HG03066 (cell line): ENCODE measurements around the gene RAD51B.
"Not testable (repeated sequence)": the region's sequence is repeated elsewhere in the genome, so short reads cannot be mapped to it uniquely, and the experiment has no call there.

ENCODE experiments used
- ATAC-seq: cut with Tn5 transposase; IDR thresholded peaks from one replicate; pipeline ENCODE4 v1.9.1; 2021; ENCODE audit warnings: low read depth; ENCODE audit not compliant: unreplicated experiment

RAD51B gene

GRCh38 chr14:67819563-67820421, at the start of gene RAD51B:
TSS of gene RAD51B (plus strand) at chr14:67819779.
- peak; percentile 63 for ATAC-seq

DNA sequence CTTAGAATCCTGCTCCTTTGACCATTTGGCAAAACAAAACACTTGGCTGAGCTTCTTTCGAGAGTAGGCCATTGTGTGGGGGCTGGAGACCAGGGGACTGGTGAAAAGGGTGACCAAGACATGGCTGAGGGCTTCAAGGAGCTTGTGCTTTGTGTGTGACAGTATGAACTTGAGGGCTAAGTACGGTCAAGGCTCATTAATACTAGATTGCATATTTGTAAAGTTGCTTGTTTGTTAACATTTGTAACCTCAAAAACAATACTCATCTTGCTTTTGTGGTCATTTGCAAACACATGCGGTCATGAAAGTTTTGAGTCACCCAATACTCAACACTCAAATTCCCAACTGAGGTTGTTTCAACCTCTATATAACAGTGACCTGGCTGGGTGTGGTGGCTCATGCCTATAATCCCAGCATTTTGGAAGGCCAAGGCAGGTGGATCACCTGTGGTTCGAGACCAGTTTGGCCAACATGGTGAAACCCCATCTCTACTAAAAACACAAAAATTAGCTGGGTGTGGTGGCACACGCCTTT, 45.7 kb upstream of the RAD51B start:
- ATAC-seq = no peak

DNA sequence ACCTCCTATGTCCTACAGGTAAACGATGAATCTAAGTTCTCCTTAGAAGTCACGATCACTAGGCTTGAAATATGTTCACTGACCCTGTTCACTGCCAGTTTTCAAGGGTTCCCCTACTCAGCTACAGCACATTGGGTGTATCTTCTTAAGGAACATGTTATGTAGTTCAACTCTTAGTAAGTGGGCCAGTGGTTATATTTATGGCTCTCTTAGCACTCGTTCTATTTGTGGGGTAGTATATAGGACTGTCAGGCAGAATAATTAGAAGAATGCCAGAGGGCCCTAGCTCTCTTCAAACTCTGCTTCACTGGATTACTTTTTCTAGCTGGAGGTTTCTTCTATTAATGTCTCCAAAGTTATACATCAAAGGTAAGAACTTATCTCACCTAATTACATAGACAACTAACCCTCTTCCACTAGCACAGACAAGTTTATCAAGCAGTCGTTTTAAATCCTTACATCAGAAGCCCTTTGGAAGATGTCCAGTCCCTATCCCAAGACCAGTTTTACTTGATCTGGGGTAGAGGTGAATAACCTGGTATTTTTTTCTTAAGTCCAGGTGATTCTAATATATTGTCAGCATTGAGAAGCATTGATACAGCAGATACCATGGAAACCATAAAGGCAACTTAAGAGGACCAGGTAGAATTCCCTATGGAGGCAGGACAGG, 42.8 kb upstream of the RAD51B start:
- no peak for ATAC-seq

DNA sequence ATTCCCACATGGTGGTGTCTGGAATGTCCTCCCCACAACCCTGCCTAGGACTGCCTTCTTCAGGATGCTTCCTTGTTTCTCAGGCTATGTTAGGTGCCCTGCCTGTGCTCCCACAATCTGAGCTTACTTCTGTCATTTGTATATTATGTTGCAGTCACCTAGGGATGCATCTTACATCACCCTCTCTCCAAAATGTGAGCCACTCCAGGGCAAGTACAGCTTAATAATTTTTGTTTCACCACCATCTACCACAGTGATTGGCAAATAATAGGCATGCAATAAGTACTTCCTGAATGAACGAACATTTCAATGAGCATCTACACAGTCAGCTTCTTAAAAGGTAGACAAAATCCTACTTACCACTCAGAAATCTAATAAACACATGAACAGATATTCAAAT, 40.8 kb upstream of the RAD51B start:
- no peak for ATAC-seq

- no peak for ATAC-seq
These were observed 37.5 kb upstream of the RAD51B start for GRCh38 chr14:67782090-67782489.

DNA sequence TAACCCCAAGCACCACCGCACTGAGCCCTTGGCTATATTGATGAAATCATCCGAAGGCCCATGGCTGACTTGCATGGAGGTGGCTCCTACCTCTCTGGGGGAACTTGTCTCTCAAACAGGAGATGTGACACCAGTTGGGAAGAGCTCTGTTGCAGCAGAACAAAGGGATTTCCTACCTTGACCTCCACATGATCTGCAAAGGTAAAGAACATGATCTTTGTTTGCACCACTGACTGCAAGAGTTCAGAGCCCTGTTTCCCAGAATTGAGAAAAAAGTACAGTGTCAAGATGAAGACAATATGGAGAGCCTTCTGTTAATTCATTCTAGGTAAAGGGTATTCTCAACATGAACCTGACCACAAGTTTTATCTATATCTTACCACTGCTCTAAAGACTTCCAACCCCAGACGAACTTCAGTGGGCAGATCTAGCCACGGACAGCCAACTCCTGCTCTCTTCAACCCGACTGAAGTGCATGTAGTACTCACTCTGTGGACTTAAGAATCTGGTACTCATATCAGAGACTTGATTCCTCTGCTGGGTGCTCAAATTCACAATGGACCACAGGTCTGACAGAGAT, 35.2 kb upstream of the RAD51B start:
- no peak for ATAC-seq

DNA sequence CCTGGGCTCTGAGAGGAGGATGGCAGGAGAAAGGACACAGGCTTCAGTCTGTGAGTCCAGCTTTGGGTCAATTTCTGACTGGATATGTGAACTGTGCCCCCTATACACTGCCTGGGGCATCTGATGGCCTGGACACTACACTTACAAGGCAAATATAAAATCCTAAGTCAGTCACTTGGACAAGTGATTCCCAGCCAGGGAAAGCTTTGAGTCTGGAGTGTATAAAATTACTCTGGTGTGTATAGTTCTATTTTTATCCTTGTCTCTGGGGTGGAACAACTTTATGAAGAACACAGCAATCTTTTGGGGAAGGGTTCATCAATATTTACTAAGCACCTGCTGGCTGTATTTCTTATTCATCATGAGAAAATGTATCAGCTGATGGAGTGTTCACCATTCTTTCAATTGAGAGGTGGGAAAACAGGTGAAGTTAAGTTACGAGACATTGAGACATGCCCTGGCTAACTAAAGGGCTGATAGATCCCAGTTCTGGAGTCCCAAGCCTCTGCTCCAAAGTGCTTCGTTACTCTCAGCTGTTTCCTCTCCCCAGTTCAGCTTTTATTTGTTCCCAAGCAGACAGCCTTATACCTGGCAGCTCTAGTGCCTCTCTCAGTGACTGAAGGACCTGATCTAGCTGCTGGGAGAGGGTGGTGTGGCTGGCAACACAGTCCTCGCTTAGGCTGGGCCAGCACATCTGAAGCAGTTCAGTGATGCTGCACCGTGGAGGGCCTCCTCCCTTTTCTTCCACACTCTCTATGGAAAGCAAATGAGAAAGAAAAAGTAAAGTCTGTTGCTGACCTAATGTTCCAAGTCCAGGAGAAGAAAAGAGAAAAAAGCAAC, 34.1 kb upstream of the RAD51B start:
- no peak for ATAC-seq

DNA sequence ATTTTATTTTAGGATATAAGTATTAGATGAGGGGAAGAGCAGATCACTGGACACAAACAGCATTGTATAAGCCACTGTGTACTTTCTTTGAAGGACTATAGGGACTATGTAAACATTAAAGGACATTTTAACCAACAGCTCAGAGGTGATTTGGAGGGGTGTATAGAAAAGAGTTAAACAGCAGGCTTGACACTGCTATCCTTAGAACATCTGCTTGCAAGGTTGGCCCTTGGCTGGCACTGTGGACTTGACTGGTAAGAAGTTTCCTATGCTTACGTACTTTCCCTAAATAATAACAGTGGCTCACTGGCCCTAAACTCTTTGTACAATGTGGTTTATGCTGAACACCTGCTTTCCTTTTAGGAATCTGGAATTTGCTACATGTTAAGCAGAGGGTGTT, 31.9 kb upstream of the RAD51B start:
- no peak for ATAC-seq

DNA sequence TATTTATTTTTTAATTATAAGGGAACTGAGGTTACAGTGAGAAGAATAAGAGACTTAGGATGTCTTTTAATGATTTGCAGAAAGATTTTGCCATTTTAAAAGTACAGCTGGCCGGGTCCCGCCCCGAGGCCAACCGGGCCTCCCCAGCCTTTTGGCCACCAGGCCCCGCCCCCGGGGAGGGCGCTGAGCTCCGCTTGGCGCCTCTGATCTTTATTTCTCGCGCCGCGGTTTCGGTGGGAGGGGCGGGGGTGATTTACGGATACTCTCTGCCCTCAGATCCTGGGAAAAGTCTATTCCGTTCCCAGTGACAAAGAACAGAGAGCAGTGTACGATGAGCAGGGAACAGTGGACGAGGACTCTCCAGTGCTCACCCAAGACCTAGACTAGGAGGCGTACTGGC, 20.8 kb upstream of the RAD51B start:
- no peak for ATAC-seq

GRCh38 chr14:67800743-67801142, 18.8 kb upstream of the RAD51B start:
- no peak for ATAC-seq

GRCh38 chr14:67806246-67806645, 13.3 kb upstream of the RAD51B start:
- ATAC-seq = no peak

- no peak for ATAC-seq
These were observed 4.8 kb upstream of the RAD51B start for GRCh38 chr14:67814821-67815220.

GRCh38 chr14:67815573-67816225, 3.9 kb upstream of the RAD51B start:
- no peak for ATAC-seq

GRCh38 chr14:67816326-67817002, 3.1 kb upstream of the RAD51B start, which contains the start of gene ZFYVE26:
TSS of gene ZFYVE26 (minus strand) at chr14:67816590. CDS start at chr14:67815963, 627 bp downstream.
- peak; percentile 90 for ATAC-seq

- no peak for ATAC-seq
These were observed 1.7 kb upstream of the RAD51B start for GRCh38 chr14:67817750-67818438.

DNA sequence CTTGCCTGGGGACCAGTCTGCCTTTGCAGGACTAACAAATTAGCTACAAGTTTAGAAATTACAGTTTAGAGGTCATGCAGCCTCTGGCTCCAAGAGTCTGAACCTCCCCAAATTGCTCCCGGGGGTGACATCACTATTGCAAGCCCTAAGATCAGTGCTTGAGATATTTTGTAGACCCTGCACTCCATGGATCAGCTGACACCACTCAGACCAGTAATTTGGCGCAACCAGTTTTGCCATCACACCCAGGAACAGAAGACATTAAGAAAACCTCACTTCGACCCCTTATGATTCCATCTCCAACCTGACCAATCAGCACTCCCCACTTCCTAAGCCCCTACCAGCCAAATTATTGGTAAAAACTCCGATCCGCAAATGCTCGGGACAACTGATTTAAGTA, 1.1 kb upstream of the RAD51B start:
- not testable (repeated sequence) for ATAC-seq

- ATAC-seq = no peak
These were observed 921 bp downstream of the RAD51B start for GRCh38 chr14:67820428-67820971.

DNA sequence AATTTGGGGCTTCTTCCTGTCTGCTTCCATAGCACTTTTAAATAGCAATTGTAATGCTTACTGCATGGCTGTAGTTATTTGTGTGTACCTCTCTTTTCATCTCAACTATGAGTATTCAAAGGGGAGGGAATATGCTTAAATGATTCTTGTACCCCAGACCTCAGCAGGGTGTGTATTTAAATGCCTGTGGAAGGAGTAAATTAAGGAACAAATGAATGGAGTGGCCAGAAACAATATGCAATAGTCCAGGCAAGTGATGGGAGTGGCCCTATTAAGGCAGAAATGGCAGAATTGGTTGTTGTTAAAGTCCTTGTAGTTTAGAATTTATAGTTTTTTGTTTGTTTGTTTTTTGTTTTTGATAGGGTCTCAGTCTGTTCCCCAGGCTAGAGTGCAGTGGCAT, 1.5 kb downstream of the RAD51B start:
- ATAC-seq = no peak
